Spleen (tissue), 7 donors: ENCODE data around the gene DKK2.

ENCODE experiments used
- POLR2A ChIP-seq, 3 donors: fragments of 450-650 bp; IDR thresholded peaks; one replicate each; pipeline ENCODE4 v1.5.1; 2017; ENCODE audit warnings: antibody characterized with exemption in 3 of 3, mild to moderate bottlenecking in 1 of 3
- TF ChIP-seq, protein P1 (sequence below), 11 experiments: fragments of 200-600 bp in 7 of 11; fragments of 450-650 bp in 4 of 11; sonication (generic) in 4 of 11; IDR thresholded peaks in 8 of 11; conservative IDR thresholded peaks in 3 of 11; 1 replicate in 7 of 11; 2 replicates in 4 of 11; pipeline versions ENCODE4 v1.4.0 to v1.8.0; 2016 to 2021; ENCODE audit warnings: antibody characterized with exemption in 11 of 11, inconsistent platforms in 4 of 11, mild to moderate bottlenecking in 1 of 11
- donor health status: DM: no; HTN: no; CAD: no; lungs with moderate emphysema.
- donor health status: DM: no; HTN: no; CAD: no.
- donor health status: DM: no; HTN: no; CAD: no.

DNA sequence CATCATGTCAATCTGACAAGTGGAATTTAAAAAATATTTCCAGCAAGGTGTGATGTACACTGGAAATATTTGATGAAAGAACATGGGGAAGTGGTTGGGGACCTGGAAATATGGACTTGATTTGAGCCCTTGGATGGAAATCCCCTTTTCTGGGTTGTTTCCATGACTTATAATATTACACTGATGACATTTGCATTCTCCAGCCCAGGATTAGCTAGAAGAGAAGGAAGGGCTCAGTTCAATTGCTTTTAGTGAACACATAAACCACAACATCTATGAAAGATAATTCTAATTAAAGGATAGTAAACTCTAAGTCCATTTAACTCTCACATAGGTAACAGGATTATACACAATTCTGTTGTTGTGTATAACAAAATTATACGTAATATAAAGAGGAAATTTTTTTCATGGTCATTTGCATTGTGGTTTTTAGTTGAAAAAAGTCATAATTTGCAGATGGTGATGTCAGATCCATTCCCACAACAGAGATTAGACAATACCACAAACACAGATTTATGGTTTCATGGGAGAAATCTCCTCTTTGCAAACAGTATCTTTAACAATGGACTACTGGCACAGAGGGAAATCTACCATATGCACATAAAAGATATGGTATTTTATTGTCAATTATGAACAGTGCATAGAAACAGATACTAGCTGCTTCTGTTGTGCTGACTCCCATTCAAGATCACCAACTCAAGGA, 126.5 kb downstream of the DKK2 start:
- no peak for TF ChIP-seq POLR2A (IDR thresholded peaks at IDR 0.05)
- TF ChIP-seq, protein P1, sequence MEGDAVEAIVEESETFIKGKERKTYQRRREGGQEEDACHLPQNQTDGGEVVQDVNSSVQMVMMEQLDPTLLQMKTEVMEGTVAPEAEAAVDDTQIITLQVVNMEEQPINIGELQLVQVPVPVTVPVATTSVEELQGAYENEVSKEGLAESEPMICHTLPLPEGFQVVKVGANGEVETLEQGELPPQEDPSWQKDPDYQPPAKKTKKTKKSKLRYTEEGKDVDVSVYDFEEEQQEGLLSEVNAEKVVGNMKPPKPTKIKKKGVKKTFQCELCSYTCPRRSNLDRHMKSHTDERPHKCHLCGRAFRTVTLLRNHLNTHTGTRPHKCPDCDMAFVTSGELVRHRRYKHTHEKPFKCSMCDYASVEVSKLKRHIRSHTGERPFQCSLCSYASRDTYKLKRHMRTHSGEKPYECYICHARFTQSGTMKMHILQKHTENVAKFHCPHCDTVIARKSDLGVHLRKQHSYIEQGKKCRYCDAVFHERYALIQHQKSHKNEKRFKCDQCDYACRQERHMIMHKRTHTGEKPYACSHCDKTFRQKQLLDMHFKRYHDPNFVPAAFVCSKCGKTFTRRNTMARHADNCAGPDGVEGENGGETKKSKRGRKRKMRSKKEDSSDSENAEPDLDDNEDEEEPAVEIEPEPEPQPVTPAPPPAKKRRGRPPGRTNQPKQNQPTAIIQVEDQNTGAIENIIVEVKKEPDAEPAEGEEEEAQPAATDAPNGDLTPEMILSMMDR (IDR thresholded peaks at IDR 0.05 in 8 of 11, conservative IDR thresholded peaks at IDR 0.05 in 3 of 11), result no peak
